Fibroblast of the conjunctiva (primary cell): Measurements from ENCODE around the gene STUM.

ENCODE experiments used
- DNase-seq: peaks from one replicate; pipeline ENCODE4 v3.0.0-alpha.2; 2010; ENCODE audit warnings: low read depth

STUM gene

DNA sequence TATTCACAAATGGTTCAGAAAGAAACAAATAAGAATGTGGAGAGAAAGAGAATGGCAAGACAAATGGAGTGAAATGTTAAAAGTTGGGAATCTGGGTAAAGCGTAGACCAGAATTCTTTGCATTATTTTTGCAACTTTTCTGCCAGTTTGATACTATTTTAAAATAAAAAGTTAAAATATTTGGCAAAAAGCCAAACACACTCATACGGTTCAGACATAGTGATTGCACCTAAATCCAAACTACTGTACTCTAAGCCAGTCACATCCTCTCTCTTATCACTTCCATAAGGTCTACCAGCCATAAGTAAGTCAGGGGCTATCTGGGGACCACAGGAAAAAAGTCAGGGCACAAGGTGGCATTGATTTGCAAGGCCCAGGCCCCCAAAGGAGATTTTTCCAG is 14.4 kb downstream of the STUM start:
- no peak for DNase-seq

DNA sequence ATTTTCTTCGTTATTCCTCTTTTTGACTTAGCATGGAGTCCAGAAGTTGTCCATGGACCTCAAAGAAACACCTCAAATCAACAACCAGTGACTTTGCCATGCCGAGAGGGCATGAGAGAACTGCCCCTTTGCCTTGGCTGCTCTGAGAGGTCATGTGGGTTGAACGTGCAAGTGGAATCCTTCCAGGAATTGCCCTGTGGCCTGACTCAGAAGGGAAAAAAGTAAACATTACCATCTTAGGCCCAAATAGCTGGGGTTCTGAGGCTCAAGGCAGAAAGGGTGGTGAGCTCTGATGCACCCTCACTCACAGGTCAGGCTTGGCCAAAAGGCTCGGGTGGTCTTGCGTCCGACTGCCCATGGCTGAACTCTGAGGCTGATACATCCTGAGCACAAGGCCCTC is 15.1 kb downstream of the STUM start:
- DNase-seq = no peak

GRCh38 chr1:226565476-226565875 is 16.9 kb downstream of the STUM start:
- DNase-seq = no peak

- no peak for DNase-seq
These were observed 17.7 kb downstream of the STUM start for GRCh38 chr1:226566234-226566633.

- no peak for DNase-seq
These were observed 18.2 kb downstream of the STUM start for GRCh38 chr1:226566760-226567159.

DNA sequence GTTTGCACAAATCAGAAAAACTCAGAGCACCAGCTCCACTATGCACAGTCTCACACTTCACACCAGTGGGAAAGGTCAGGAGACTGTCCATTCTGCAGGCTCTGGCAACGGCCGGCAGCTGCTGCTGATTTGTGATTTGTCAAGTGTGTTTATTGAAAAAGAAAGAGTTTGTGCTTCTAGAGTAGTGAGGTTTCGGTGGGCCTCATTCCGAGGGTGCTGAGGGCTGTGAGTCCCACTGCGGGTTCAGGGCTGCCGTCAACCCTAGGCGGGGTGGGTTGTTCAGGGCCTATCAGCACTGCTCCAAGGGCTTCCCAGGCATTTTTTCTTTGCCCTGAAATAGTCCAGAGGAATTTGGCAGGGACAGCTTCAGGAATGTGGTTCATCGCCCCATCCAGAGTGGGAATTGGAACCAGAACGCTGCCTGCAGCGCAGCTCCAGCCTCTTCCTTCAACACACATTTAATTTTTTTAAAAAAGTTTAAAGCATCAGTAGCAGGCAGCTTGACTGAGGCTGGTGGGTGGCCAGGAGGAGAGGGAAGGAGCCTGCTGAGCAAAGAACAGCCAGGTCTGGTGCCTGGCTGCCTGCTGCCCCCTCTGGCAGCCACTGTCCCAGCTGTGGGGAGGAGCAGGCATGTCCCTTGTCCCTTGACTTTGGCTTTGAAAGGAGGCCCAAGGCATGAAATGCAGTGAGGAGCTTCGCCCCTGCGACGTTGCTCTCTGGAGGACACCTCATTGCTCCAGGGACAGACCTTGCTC is 19.7 kb downstream of the STUM start:
- DNase-seq = no peak

DNA sequence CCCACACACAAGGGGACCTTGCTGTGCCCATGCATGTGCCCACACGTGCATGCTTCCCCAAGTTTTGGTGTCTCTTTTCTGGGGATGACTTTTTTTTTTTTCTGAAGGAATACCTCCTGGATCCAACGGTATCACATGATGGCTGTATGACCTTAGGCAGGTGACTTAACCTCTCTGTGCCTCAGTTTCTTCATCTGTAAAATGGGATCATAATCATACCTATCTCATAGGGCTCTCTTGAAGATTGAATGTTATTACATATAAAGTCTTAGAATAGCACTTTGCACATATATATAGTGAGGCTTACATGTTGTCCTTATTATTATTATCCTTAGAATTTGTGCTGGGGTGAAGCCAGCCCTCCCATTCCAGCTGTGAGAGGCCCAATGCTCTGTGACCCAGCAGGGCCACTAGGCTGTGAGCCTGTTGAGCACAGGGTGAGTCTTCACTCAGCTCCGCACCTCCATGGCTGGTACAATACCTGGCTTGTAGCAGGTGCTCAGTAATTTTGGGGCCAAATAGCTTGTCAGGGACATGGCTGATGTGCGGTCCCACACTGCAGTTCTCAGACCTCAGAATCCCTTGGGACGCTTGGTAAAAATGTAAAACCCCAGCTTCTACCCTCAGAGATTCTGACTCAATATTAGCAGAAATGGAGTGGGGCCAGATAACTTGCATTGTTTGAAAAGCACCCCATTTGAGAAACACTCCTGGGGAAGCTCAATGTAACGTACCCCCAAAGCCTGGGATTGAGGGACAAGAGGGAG is 20.6 kb downstream of the STUM start:
- no peak for DNase-seq

DNA sequence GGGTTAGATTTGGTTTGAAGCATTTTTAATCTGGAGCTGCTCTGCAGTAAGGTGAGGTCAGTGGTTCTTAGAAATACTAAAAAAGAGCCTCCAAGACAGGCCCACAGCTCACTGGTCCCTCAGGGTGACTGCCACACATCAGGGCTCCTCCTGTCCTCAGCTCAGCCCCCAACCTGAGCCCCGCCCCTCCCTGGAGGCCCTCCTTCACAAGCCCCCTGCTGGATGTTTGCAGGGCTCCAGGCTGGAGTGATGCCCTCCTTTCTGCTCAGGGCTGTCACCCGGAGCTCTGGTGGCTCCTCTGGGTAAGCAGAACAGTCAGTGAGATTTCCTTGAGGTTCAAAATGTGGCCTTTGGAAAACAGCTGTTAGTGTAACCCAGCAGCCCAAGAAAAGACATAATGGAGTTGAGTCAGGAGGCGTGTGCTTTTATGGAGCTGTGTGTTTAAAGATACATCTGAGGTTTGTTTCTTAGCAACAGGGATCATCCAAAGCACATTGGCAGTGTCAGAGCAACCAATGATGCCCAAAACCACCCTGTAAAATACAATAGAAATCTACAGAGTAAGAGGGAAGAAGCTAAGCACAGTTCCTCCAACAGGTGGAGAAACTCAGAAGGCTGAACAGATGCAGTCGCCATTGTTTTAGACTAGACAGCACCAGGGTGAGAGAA is 21.4 kb downstream of the STUM start:
- DNase-seq = no peak

- DNase-seq = no peak
These were observed 23.3 kb downstream of the STUM start for GRCh38 chr1:226571893-226572292.

GRCh38 chr1:226572325-226572726 is 23.8 kb downstream of the STUM start:
- no peak for DNase-seq

DNA sequence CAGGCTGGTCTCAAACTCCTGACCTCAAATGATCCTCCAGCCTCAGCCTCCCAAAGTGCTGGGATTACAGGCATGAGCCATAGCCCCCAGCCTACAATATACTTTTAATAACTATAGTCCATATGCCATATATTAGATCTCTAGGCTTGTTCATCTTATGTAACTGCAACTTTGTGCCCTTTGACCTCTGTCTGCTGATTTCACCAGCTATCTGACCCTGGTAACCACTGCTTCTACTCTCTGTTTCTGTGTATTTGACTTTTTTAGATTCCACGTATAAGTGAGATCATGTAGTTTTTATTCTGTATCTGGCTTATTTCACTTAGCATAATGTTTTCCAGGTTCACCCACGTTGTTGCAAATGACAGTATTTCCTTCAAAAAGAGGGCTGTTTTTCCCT is 25.5 kb downstream of the STUM start:
- DNase-seq = no peak

- no peak for DNase-seq
These were observed 26.2 kb downstream of the STUM start for GRCh38 chr1:226574591-226575435.

GRCh38 chr1:226575436-226575720 is 26.8 kb downstream of the STUM start:
- no peak for DNase-seq

GRCh38 chr1:226575739-226576378 is 27.3 kb downstream of the STUM start:
- DNase-seq = no peak

GRCh38 chr1:226576601-226577000 is 28.0 kb downstream of the STUM start:
- DNase-seq = no peak

DNA sequence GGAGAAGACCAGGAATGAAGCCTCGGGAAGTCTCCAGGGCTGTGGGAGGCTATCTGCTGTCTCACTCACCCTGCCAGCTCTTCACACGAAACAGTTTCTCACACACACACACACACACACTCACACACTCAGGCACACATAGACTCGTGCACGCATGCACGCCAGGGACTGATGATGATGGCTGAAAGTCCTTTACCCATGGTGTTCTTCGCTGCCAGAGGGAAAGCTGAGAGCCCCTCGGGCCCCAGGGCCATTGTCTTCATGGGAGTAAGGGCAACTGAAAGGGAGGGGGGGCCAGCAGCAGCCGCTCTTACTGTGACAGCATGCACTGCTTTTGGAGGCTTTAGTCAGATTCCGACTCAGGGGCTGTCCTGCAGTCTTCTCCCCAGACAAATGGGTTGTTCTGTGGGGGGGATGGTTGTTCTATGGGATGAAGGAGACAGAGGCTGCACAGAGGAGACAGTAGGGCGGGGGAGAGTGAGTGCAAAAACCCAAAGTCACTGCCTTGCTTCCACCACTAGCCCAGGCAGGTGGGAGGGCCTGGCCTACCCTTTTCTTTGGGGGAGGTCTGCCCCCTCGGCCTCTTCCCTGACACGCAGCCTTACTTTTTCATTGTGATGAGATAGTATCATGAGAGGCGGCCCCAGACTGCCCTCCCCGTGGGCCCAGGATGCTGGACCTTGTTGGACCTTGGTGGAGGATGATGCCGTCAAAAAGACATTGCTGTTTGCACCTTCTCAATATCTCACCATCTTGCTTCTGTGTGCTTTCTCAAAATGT is 29.0 kb downstream of the STUM start:
- DNase-seq = no peak

DNA sequence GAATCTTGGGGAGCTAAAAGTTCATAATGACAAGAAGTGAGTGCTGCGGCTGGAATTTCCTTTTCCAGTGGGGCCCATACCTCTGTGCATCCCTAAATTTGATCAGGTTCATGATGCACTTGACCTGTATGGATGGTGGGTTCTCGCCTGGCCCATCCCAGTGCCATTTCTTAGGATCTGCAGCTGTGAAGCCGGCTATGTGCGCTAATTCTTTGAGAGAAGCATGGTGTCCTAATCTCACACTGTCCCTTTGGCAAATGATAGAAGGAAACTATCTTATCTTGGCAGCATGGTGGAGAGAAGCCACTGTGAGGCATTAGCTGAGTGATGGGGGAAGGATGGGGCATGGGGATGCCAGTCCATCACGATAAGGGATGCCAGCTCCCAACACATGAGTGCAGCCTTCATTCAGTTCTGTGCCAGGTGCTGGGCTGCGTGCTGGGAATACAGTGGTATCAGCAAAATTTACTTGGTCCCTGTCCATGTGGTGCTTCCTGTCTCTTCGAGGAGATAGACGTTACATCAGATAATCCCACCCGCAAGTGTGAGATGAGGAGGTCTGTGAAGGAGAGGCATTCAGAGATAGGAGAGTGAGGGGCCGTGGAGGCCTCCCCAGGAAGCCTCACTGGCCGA is 30.5 kb downstream of the STUM start:
- DNase-seq = no peak

DNA sequence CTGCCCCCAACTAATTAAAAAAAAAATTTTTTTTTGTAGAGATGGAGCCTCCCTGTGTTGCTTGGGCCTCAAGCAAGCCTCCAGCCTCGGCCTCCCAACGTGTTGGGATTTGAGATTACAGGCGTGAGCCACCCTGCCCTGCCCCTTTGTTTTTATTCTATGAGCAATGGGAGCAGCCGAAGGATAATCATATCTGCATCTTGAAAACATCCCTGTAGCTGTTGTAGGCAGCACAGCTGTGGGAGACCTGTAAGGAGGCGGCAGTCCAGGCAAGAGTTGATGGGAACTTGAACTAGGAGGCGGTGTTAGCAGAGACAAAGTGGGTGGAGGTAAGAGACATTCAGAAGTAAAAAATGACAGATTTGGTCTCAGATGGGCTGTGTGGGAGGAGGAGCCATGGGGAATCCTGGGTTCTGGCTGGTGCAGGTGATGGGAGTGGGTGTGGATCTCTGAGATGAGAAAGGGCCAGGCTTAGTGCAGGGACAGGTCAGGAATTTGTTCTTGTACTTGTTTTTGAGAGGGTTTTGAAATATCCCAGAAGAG is 31.3 kb downstream of the STUM start:
- DNase-seq = no peak

- no peak for DNase-seq
These were observed 32.2 kb downstream of the STUM start for GRCh38 chr1:226580625-226581270.
